ENCODE data around the gene SMTNL1.

DNA sequence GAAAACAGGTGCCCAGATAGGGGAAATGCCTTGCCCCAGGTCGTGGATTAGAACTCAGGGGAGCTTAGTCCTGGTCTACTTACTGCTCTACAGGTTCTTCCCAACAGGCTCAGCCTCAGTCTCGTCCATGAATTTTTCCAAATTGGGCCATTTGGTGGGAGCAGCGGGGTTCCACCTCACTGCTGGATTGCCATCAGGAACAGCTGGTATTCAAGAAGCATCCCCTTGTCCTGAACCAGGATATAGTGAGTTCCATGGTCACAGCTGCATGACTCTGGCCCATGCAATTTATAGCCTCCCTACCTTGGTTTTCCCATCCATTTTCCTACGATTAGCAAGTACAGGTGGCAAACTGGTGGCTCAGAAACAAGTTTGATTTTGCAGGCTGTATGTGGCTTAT lies 36.7 kb downstream of the SMTNL1 start:
- TF ChIP-seq, protein P1, sequence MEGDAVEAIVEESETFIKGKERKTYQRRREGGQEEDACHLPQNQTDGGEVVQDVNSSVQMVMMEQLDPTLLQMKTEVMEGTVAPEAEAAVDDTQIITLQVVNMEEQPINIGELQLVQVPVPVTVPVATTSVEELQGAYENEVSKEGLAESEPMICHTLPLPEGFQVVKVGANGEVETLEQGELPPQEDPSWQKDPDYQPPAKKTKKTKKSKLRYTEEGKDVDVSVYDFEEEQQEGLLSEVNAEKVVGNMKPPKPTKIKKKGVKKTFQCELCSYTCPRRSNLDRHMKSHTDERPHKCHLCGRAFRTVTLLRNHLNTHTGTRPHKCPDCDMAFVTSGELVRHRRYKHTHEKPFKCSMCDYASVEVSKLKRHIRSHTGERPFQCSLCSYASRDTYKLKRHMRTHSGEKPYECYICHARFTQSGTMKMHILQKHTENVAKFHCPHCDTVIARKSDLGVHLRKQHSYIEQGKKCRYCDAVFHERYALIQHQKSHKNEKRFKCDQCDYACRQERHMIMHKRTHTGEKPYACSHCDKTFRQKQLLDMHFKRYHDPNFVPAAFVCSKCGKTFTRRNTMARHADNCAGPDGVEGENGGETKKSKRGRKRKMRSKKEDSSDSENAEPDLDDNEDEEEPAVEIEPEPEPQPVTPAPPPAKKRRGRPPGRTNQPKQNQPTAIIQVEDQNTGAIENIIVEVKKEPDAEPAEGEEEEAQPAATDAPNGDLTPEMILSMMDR (IDR thresholded peaks at IDR 0.05): no peak
- TF ChIP-seq POLR2A (IDR thresholded peaks at IDR 0.05): no peak

Measured in body of pancreas (tissue), 4 donors.